SK-MEL-5 (cell line): ENCODE measurements around the gene CLDN16. TPM values are rescaled to one million over a fixed set of nuclear protein-coding genes. Genes with fewer than 3 reads are reported as not detected.

Experiments used
- DNase-seq: peaks from one replicate; pipeline ENCODE4 v3.0.0-alpha.2; 2016; ENCODE audit warnings: low read depth, low spot score
- in situ Hi-C: cut with HindIII; loops from 2 replicates; pipeline ENCODE4 v1.10.0; 2016; ENCODE audit warnings: low sequenced_read_pairs, high pct_unique_total_duplicates, low pct_unique_long_range_greater_than_20kb
- total RNA-seq: library from RNA; depleted of rRNA; stranded (reverse); fragments of >200 nt; shearing (Covaris generic); gene quantifications from 2 replicates; pipeline ENCODE4 v1.2.3, GENCODE V29; 2014

Gene CLDN16
- total RNA-seq, 1 experiment from 2014 or later, result not detected

DNA sequence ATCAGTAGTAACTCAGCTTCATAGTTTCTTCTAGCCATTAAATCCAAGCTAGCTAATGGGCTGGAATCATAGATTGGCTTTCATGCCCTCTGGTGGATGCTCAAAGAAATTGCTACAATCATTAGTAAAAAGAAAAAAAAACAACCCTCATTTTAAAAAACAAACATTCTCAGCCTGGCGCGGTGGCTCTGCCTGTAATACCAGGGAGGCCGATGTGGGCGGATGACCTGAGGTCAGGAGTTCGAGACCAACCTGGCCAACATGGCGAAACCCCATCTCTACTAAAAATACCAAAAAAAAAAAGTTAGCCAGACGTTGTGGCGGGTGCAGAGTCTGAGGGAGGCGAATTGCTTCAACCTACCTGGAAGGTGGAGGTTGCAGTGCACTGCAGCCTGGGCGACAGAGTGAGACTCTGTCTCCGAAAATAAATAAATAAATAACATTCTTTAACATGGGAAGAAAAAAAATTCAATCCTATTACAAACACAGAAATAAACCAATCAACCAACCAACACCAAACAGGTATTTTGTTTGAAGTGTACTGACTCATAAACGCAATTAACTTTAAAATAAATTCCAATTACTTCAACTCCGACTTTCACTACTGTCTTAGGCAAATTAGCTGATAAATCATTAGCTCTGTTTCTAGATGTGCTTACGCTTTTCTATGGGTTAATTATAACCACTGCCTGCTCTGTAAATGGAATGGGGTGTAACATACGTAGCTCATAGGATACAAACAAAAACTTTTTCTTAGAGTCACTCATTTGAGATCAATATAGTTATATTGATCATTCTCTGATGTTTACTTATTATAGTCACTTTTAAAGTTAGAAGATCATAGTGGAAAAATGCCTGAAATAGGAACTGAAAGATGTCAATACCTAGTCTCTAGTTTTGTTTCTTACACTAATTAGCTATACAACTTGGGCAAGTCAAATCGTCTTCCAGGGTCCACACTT lies 36.8 kb downstream of the CLDN16 start:
- in situ Hi-C loops, result no loop called here
- peak; percentile 90 for DNase-seq

DNA sequence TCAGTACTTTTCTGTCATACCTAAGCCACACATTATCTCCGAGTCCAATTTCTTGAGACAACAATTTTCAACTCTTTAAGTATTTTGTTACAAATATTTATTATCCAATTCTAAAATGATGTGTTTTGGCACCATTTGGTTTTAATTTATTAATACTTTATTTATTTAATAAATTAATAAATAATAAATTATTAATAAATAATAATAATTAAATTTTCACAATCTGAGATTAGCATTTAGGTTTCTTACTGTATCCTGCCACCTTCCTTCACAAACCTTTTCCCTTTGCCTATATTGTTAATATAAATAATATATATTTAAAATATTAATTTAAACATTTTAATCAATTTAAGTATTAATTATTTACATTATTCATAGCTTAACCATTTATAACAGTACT lies 37.9 kb downstream of the CLDN16 start:
- in situ Hi-C loops, result no loop called here
- DNase-seq, result no peak

DNA sequence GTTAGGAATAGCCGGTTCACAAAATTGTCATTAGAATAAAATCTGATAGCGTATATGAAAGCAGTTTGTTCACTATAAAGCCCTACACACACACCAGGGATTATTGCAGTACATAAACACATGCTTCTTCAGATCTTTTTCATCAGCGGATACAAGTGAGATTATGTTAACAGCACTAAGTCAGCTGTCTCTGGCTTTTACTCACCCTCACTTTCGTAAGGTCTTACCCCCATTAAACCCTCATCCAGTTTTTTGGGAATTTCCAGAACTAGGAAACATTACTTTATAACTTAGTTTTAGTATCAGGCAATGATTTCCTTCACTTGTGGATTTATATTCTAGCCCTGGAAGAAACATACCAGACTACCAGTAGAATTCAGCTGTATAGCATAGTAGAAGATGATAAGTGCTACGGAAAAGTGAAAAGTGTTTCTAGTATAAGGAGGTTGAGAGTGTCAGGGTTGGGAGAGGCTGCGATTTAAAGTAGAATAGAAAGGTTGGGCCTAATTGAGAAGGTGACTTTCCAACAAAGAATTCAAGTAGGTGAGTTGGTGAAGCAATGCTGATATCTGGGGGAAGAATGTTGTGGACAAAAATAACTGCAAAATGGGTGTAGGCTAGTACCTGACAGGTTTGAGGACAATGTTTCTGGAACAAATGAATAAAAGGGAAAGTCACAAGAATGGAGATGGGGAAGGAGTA lies 39.0 kb downstream of the CLDN16 start:
- in situ Hi-C loops, result no loop called here
- no peak for DNase-seq

GRCh38 chr3:190429681-190430080 lies 41.7 kb downstream of the CLDN16 start:
- in situ Hi-C loops, result no loop called here

DNA sequence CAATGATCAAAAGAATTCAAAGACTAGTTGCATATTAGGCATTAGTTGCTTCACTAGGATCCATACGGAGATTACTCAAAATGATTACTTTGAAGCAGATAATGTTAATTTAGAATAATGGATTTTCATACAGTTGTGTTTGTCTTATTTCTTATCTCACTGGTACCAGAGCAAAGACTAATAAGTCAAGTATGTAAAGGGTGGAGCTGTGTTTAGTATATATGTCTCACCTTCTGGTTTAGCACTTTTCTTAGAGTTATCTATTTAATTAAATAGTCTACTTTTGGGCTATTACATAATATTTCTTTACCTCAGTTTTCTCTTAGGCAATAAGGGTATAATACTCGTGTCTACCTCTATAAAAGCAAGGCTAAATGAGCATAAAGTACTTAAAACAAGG lies 42.9 kb downstream of the CLDN16 start:
- in situ Hi-C loops, result no loop called here
- no peak for DNase-seq

More at GRCh38 chr3:190429681-190430080, 41.7 kb downstream of the CLDN16 start:
- DNase-seq, result no peak

- no peak for DNase-seq
- in situ Hi-C loops, result no loop called here
These were observed 44.3 kb downstream of the CLDN16 start for GRCh38 chr3:190432216-190432615.

- DNase-seq, result no peak
- in situ Hi-C loops, result no loop called here
These were observed 45.7 kb downstream of the CLDN16 start for GRCh38 chr3:190433626-190434025.

DNA sequence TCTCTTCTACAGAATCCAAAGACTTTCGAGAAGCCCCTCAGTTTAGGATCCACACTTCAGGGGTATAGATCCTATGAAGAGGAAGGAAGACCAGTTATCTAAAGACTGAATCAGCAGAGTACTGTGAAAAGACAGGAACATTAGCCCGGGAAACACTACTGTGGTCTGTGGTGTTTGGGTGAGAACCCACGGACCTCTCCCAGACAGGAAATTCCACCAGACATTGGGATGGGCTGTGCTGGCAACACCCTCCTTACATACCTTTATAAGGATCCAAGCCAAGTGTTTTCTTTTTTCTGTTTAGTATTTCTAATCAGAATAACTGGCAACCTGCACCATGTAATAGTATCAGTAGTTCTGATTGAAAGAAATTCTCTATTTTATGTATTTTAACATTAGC lies 47.7 kb downstream of the CLDN16 start:
- in situ Hi-C loops, result no loop called here
- no peak for DNase-seq

- in situ Hi-C loops, result no loop called here
- DNase-seq, result no peak
These were observed 48.4 kb downstream of the CLDN16 start for GRCh38 chr3:190436331-190436730.

GRCh38 chr3:190442240-190442639 lies 54.3 kb downstream of the CLDN16 start:
- DNase-seq, result no peak
- in situ Hi-C loops, result no loop called here

GRCh38 chr3:190443257-190443656 lies 55.3 kb downstream of the CLDN16 start:
- DNase-seq, result peak; percentile 76
- in situ Hi-C loops, result no loop called here

DNA sequence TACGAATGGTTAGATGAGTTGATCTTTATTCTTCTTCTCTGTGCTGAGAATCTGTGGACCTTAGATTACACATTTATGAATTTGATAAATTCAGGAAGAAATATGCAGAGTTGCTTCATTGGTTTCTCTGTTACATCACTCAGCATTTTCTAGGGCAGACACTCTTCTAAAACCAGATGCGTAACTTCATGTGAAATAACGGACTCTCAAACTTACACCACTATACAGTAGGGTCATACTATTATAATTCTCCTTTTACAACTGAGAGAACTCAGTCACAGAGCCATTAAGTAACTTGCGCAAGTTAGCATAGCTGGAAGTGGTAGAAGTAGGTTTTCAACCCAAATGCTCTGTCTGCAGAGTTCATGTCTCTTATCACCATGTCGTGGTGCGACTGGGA lies 56.0 kb downstream of the CLDN16 start:
- peak; percentile 58 for DNase-seq
- in situ Hi-C loops, result no loop called here

GRCh38 chr3:190444576-190445145 lies 56.7 kb downstream of the CLDN16 start:
- peak; percentile 77 for DNase-seq
- in situ Hi-C loops, result no loop called here

DNA sequence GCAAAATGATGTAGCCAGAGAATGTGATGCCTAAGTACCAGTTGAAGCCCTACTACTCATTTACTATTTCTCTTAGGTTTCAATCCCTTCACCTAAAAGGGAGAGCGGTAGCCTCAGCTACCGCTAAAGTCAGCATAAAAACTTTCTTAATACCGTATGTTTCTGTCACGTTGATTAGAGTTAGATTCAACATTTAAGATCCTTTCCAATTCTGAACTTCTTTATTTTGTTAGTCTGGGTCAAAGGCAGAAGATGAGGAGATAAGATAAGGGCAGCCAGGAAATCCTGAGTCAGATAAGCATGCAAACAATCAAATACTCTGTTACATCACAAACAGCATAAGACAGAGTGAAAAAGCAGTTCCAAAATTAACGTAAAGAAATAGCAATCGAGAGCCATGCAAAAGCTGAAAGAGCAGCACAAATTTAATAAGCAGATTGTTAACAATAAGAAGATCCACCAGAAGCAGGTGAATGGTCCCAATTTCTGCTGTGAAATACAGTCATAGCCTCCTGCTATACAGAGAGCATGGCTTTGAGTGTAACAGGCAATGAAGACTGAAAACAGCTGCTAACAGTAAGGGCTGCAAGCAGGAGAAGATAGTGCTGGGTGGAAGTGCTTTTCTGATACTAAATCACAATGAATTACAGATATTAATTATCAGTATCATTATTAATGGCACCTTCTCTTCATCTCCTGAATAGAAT lies 58.8 kb downstream of the CLDN16 start:
- DNase-seq, result no peak
- in situ Hi-C loops, result no loop called here

DNA sequence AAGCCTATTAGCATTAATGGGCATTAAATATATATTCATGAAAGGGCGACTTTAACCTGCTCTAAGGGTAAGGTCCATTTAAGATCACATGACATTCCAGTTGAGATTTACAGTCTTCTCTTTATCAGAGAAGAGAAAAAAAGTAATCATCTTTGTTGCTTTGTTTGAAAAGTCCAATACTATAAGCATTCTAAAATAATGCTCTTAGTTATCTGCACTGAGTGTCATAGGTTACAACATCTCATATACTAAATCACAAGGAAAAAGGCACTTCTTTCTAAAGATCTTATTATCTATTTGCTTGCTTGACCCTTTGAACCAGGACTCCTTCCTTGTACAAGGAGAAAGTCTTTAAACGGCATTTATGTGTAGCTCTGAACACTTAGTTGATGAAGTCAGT lies 60.3 kb downstream of the CLDN16 start:
- in situ Hi-C loops, result no loop called here
- no peak for DNase-seq

- in situ Hi-C loops, result loop anchor here (25.0 kb wide), 2 partner anchors 88 to 238 kb away; no protein-coding TSS in a partner anchor
These were observed 61.8 kb downstream of the CLDN16 start, which contains the start of gene TMEM207 for GRCh38 chr3:190449801-190450200. TSS of gene TMEM207 (minus strand) at chr3:190449901. CDS start at chr3:190449809, 92 bp downstream.

GRCh38 chr3:190455828-190456227 lies 67.9 kb downstream of the CLDN16 start:
- in situ Hi-C loops, result loop anchor here (25.0 kb wide), 2 partner anchors 94 to 244 kb away; no protein-coding TSS in a partner anchor
- DNase-seq, result no peak

More at GRCh38 chr3:190449801-190450200, 61.8 kb downstream of the CLDN16 start, which contains the start of gene TMEM207:
- DNase-seq, result no peak
